GM12801 (cell line): Measurements from ENCODE around the gene VANGL1.

Experiments
- TF ChIP-seq, protein P1 (sequence below): IDR thresholded peaks from one replicate; pipeline ENCODE4 v1.5.1; 2011; ENCODE audit warnings: control low read depth; ENCODE audit not compliant: insufficient read length; ENCODE audit errors: extremely low read depth

VANGL1 gene

DNA sequence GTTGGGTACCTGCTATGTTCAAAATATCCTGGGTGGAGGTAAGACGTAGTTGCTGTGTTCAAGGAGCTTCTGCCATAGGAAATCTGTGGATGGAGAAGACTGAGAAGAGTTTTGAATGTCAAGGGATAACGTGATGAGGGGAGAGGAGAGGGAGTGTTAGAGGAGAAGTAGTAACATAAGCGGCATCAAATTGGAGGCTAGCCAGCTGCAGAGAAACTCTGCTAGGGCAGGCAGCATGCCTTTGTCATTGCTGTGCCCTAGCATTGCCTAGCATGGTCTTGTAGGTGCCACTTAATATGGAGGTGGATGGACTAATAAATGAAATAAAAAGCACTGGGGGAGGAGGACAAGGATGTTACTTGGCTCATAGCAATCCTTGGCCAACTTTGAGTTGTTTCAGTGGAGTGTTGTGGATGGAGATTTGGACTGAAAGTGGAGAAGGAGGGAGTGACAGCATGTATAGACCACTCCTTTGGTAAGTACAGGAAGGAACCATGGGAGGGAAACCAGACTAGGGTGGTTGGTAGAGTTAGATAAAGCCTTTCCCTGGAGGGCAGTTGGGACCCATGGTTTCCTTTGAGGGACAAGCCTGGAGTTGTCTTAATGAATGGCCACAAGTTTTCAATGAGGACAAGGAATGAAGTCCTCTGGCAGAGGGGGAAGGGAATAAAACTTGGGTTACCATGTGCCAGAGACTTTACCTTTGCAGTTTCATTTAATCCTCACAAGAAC, 6.3 kb downstream of the VANGL1 start:
- TF ChIP-seq, protein P1, sequence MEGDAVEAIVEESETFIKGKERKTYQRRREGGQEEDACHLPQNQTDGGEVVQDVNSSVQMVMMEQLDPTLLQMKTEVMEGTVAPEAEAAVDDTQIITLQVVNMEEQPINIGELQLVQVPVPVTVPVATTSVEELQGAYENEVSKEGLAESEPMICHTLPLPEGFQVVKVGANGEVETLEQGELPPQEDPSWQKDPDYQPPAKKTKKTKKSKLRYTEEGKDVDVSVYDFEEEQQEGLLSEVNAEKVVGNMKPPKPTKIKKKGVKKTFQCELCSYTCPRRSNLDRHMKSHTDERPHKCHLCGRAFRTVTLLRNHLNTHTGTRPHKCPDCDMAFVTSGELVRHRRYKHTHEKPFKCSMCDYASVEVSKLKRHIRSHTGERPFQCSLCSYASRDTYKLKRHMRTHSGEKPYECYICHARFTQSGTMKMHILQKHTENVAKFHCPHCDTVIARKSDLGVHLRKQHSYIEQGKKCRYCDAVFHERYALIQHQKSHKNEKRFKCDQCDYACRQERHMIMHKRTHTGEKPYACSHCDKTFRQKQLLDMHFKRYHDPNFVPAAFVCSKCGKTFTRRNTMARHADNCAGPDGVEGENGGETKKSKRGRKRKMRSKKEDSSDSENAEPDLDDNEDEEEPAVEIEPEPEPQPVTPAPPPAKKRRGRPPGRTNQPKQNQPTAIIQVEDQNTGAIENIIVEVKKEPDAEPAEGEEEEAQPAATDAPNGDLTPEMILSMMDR = no peak

DNA sequence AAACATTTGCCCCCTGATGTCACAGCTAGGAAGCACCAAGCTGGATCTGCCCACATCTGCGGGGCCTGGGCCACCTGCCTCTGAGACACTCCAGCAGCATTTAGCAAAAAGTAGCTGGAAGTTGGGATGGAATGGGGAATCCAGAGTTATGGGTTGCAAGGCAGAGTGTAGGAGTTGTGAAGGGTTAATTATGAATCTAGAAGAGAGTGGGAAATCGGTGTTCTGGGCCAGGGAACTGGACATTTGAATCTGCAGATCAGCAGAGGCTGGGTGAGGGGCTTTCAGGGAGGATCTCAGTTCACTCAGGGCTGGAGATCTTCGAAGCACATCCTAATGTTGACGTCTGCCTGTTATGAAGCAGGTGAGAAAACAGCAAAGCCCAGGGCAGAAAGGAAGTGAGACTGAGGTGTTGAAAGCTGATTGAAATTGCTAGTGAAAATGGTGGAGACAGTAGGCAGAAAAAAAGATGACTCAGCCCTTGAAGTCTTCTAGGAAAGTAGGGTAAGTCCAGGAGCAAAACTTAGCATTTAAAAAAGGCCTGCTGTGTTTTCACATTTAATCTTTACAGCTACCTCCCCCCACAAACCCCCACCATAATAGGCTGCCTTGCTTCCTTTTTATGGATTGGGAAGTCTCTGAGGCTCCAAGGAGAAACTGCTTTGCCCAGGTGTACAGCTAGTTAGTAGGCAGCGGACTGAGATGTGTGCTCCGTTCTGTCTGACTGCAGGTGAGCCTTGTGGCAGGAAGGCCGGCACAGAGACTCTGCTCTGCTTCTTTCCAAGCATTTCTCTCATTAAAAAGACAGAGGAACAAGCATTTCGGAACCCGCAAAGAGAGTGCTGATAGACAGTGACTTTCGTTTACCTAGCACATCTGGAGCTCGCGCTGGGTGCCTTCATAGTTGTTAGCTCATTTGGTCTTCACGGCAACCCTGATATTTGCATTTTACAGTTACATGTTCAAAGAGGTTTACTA, 7.2 kb downstream of the VANGL1 start:
- TF ChIP-seq, protein P1 = no peak

- TF ChIP-seq, protein P1 = no peak
Measured at GRCh38 chr1:115649964-115650363, 8.2 kb downstream of the VANGL1 start.

DNA sequence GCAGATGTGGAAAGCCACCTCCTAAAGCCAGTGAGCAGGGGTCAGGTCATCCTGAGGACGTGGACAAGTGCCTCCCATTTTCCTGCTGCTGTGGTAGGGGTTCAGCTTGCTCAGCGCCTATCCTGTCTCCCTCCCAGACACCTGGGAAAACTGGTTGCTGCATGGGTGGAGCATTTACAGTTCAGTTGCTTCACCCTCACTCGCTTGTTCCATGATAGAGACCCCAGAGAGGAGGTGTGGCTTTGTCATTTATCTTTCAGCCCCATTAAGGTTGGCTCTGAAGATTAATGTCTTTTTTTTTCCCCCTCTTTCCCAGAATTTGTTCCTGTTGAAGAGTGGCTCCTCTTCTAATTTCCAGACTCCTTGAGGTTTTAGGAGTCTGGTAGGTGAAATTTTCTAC, 9.2 kb downstream of the VANGL1 start:
- TF ChIP-seq, protein P1 = no peak

DNA sequence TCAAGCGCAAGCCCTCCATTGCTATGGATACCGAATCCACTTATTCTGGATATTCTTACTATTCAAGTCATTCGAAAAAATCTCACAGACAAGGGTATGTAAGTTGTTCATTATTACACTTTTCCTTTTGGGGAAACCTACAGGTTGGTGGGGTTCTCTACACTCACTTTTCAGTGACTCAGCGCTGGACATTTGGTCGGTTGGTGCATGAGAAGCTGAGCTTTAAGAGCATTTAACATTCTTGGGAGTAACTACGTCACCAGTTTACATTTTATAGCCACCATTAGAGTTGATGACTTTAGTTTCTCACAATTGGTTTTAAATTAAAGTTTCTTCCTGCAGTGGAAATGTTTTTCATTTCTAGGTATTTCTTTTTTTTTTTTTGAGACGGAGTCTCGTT, 9.6 kb downstream of the VANGL1 start:
- TF ChIP-seq, protein P1 = no peak

DNA sequence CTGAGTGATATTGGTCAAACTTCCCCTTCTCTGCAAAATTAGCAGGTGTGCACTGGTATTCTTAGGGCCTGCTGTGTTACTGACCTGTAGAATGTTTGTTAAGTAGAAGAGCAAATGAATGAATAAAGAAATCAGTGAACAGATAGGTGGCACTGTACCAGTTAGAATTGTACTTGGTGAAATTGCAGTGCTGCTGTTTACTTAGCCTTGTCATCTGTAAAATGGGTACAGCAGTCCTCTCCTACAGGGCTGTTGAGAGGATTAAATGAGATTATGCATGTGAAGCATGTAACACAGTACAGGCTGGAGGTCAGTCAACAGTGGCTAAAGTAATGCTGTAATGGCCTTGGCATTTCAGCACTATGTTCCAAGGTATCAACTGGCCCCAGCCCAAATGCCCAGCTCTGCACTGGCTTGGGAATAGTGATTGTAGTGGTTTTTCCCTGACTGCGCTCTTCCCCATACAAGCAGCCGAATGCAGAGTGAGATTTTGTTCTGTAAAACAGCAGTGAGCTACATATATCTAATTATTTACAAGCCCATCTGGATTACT, 10.5 kb downstream of the VANGL1 start:
- TF ChIP-seq, protein P1 = no peak

GRCh38 chr1:115654125-115654524, 12.4 kb downstream of the VANGL1 start:
- TF ChIP-seq, protein P1 = no peak
